GM12892 (cell line): ENCODE results near the gene FBXO38.
A peak's percentile ranks its signal among the peaks of the same experiment; 100 is the strongest.

Experiments
- DNase-seq: peaks from one replicate; pipeline ENCODE4 v3.0.0; 2011; ENCODE audit not compliant: insufficient read length
- FAIRE-seq: peaks from 2 replicates; lab custom pipeline; 2011; peaks lifted over from hg19 to GRCh38; lab: Jason Lieb, UNC
- POLR2A ChIP-seq: IDR thresholded peaks from 2 replicates; pipeline ENCODE4 v1.6.1; 2011; ENCODE audit warnings: low read depth, low read length, control low read depth
- POLR2AphosphoS5 ChIP-seq: IDR thresholded peaks from 2 replicates; pipeline ENCODE4 v1.6.1; 2011; ENCODE audit warnings: low read depth, low read length, control low read depth
- TAF1 ChIP-seq: IDR thresholded peaks from 2 replicates; pipeline ENCODE4 v1.6.1; 2011; ENCODE audit warnings: low read depth, mild to moderate bottlenecking, control low read depth, low read length, borderline replicate concordance

FBXO38 gene

GRCh38 chr5:148469501-148469935 is 85.8 kb downstream of the FBXO38 start:
- no peak for FAIRE-seq
- no peak for DNase-seq
- no peak for TF ChIP-seq TAF1
- TF ChIP-seq POLR2AphosphoS5, result no peak
- no peak for TF ChIP-seq POLR2A

DNA sequence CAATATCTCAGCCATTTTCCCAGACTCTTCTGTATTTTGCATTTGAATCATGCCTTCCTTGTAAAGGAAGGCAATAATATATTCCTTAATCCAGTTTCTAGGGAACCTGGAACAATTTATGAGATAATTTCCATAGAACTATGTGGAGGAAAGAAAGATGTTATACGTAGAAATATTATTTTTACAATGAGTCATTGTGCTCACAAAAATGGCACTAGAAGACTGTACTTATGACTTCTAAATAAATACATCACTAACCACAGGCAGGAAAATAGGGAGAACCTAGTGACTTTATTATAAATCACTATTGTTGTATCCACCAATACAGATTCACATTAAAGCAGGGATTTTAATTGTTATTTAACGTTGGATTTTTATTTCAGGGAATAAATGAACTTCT is 87.6 kb downstream of the FBXO38 start:
- TF ChIP-seq POLR2AphosphoS5, result no peak
- no peak for DNase-seq
- no peak for FAIRE-seq

DNA sequence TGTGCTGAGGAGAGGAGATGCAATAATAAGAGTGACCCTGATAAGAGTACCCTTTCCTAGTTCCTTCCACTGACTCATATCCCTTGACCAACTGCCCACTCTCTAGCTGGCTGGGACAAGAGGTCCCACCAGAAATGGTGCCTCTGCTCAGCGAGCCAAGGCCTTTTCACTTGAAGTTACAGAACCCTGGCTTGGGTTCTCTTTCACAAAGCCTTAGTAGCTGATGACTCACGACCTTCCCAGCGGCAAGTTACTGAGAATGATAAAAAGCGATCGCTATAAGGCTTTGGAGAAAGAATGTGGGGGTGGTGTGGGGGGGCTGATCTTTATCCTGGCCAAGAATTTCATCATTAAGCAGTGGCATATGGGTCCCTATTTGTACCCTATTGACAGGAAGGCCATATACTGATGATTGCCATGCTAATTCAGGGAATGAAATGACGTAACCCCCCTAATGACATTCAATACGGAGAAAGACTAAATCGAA is 90.3 kb downstream of the FBXO38 start:
- no peak for DNase-seq
- TF ChIP-seq TAF1 (no peak), POLR2A (no peak), POLR2AphosphoS5 (no peak)
- no peak for FAIRE-seq

GRCh38 chr5:148476302-148476701 is 92.5 kb downstream of the FBXO38 start:
- TF ChIP-seq POLR2A, result no peak
- TF ChIP-seq POLR2AphosphoS5, result no peak
- TF ChIP-seq TAF1, result no peak
- DNase-seq, result no peak
- no peak for FAIRE-seq

DNA sequence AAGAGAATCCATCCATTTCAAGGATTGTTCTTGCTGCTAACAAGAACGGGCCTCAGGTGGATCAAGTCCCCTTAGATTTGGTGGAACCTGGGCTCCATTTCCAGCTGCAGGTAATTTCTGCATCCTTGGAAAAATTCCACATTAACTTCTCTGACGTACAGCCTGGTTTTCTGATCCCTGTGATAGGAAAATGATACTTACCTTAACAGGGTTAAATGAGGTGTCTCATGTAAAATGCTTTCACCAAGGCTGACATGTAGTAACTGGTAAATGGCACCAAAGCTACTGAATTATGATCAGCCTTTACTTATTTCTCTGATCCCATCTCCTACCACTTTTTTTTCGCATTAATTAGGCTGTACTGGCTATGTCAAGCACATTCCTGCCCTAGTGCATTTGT is 93.7 kb downstream of the FBXO38 start:
- DNase-seq (no peak), FAIRE-seq (no peak)
- TF ChIP-seq POLR2A (no peak), POLR2AphosphoS5 (no peak), TAF1 (no peak)

DNA sequence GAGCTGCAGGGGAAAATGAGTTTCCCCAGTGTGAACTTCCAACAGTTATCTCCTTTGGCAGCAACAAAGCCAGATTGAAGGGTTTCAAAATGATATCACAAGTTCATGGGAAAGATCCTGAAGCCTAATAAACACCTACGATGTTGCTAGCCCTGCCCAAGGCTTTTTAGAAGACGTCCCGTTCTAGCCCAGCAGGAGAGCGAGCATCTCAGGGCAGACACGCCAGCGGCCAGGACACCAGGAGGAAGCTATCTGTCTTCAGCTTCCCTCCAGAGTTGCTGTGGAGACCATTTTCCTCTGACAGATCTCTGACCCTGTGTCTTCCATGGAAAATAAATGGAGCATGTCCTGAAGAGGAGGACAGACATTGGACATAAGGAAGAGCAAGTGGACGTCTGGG is 98.4 kb downstream of the FBXO38 start:
- TF ChIP-seq POLR2AphosphoS5, result no peak
- TF ChIP-seq TAF1, result no peak
- TF ChIP-seq POLR2A, result no peak
- FAIRE-seq (no peak), DNase-seq (no peak)

DNA sequence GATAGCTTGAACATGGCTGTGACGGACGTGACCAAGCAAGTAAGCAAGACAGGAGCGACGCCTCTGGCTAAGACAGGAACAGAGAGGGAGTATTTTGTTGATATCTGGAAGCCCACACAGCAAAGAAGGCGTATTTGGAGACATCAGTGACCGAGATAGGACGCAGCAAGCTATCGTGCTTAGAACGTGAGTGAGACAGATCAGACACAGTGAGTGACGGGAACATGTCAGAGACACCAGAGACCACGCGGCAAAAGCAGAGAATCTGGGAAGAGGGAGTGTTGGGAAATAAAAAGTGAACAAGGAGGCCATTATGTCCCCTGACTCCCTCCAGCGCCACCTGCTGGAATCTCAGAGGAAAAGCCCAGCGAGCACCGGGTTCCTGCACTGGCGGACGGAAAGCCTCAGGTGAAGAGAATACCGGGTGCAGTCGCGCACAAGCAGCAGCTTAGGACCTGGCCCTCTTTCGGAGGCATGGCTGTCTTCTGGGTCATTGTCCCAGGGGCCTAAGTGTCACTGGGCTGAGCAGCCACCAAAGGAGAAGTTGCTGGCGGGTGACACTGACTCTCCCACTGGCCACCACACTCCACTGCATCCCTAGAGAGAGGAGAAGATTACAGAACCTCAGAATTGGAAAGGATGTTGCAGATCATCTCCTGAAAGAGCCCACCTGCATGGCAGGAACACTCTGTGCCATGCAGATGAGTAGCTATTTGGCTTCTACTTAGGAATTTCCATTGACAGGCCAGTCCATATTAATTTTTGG is 99.1 kb downstream of the FBXO38 start:
- DNase-seq, result peak; percentile 13
- no peak for TF ChIP-seq POLR2A
- TF ChIP-seq TAF1, result no peak
- no peak for TF ChIP-seq POLR2AphosphoS5
- peak; percentile 14 for FAIRE-seq

DNA sequence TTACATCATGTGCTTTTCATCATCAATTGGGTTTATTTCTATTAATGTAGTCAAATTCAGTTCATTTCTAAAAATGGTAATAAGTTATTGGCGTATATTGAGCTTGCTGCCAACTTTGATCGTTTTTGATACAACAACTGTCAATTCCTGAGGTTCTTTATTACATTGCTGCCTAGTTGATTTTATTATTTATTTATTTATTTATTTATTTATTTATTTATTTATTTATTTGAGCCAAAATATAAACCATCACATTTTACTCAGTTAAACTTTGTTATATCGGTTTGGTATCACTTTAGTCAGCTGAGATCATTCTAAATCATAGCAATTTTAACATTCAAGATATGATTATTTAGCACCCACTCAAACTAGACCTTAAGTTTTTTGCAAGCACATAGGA is 100.0 kb downstream of the FBXO38 start:
- no peak for FAIRE-seq
- no peak for DNase-seq
- TF ChIP-seq POLR2AphosphoS5, result no peak
- TF ChIP-seq POLR2A, result no peak
- TF ChIP-seq TAF1, result no peak

DNA sequence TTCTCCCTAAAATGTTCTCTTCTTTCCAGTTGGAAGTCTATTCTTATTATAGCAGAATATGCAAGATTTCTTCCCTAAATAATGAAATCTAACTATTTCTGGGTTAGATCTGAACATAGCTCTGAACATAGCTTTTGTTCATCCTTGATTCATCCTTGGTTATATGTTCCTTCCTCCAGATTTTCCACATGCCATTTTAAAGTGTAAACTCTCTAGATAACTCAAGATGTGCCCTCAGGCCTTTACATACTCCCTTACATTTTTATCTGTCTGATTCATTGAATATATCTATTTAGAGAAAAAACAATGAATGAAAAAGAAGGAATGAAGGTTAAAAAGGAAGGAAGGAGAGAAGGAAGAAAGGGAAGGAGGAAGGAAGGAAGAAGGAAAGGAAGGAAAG is 100.9 kb downstream of the FBXO38 start:
- no peak for DNase-seq
- no peak for FAIRE-seq
- TF ChIP-seq TAF1 (no peak), POLR2AphosphoS5 (no peak), POLR2A (no peak)

DNA sequence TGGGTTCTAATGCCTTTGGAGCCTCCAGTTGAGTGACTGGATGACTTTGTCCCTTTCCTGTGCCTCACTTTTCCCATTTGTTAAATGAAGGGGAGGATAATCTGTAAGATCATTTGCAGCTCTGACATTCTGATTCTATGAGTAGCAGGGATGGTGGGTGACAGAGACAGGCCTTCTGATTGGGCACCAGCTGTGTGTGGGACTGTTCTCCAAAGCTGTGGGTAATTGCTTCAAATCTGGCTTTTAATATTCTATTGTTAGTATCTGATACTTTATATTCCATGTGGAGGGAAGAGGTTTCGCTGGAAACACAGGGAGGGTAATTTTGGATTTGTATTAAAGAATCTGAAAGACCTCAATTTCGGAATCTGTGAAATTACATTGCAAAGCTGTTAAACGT is 102.7 kb downstream of the FBXO38 start:
- no peak for TF ChIP-seq POLR2A
- TF ChIP-seq POLR2AphosphoS5, result no peak
- TF ChIP-seq TAF1, result no peak
- no peak for FAIRE-seq
- no peak for DNase-seq

DNA sequence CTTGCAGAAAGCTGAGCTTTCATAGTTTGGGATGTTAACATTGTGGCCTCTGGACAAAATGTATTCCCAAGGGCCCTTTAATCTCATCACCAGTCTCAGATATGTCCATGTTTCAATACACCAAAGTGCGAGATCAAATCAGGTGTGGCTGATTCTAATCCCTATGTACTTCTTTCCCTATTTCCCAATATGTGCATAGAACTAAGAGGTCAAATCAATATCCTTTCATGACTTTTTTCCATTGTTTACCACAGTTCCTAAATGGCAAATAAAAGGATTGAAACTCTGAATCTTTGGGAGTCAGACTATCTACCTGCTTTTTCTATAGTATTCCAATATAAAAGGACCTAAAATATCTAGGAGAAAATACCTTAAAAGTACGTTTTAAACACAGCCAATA is 105.0 kb downstream of the FBXO38 start:
- FAIRE-seq, result no peak
- no peak for DNase-seq
- TF ChIP-seq POLR2AphosphoS5 (no peak), TAF1 (no peak)

- DNase-seq, result no peak
- TF ChIP-seq POLR2AphosphoS5 (no peak), POLR2A (no peak), TAF1 (no peak)
Observed at GRCh38 chr5:148491015-148491792, 107.4 kb downstream of the FBXO38 start.

More at GRCh38 chr5:148491015-148491792, 107.4 kb downstream of the FBXO38 start:
- no peak for FAIRE-seq
